ENCODE data around the gene PDE6B.

PDE6B gene

GRCh38 chr4:712916-713632 is 87.7 kb downstream of the PDE6B start:
- H3K27ac ChIP-seq: no peak overlapping the region
- TF ChIP-seq, protein P1, sequence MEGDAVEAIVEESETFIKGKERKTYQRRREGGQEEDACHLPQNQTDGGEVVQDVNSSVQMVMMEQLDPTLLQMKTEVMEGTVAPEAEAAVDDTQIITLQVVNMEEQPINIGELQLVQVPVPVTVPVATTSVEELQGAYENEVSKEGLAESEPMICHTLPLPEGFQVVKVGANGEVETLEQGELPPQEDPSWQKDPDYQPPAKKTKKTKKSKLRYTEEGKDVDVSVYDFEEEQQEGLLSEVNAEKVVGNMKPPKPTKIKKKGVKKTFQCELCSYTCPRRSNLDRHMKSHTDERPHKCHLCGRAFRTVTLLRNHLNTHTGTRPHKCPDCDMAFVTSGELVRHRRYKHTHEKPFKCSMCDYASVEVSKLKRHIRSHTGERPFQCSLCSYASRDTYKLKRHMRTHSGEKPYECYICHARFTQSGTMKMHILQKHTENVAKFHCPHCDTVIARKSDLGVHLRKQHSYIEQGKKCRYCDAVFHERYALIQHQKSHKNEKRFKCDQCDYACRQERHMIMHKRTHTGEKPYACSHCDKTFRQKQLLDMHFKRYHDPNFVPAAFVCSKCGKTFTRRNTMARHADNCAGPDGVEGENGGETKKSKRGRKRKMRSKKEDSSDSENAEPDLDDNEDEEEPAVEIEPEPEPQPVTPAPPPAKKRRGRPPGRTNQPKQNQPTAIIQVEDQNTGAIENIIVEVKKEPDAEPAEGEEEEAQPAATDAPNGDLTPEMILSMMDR (conservative IDR thresholded peaks at IDR 0.05): no peak

GRCh38 chr4:714087-714486 is 88.7 kb downstream of the PDE6B start:
- TF ChIP-seq, protein P1 (conservative IDR thresholded peaks at IDR 0.05): no peak
- H3K27ac ChIP-seq: no peak overlapping the region

- TF ChIP-seq, protein P1 (conservative IDR thresholded peaks at IDR 0.05): no peak
- no peak overlapping the region for H3K27ac ChIP-seq
Measured at GRCh38 chr4:717601-718320, 92.4 kb downstream of the PDE6B start.

- TF ChIP-seq, protein P1 (conservative IDR thresholded peaks at IDR 0.05): no peak
- H3K27ac ChIP-seq: no peak overlapping the region
Measured at GRCh38 chr4:718460-718859, 93.1 kb downstream of the PDE6B start.

Data from VCaP (cell line).